ENCODE results near the gene SLC22A15.

DNA sequence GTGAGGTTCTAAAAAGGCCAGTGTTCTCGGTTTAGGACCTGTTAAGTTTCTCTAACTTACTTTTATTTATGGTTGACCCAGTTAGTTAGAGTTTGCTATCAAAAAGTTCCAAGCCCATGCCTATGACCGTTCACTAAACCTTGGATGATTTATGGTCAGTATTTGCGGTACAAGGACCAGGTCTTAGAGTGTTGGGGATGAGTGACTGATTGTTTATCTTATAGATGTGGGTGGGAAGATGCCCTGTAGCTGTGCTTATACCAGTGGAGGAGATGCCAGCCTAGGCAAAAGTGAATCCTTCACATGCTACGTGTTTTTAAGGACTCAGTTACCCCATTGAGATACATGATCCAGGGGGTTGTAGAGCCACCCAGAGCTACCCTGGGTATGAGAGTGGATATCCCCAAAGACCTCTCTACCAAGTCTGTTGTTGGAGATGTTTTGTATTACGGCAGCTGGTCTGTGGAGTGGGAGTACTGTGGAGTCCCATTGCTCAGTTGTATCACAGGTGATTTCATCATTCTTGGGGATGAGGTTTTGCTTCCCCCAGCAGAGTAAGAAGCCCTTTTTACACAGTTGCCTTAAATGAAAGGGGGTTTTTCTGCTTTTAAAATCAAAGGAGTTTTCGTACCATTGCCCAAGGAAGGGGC lies 2.1 kb downstream of the SLC22A15 start:
- TF ChIP-seq EZH2 (IDR thresholded peaks at IDR 0.05) (no peak), POLR2AphosphoS5 (IDR thresholded peaks at IDR 0.05; ENCODE audit: borderline replicate concordance, low read depth, low read length) (no peak)
